ENCODE measurements around the gene GATC.

DNA sequence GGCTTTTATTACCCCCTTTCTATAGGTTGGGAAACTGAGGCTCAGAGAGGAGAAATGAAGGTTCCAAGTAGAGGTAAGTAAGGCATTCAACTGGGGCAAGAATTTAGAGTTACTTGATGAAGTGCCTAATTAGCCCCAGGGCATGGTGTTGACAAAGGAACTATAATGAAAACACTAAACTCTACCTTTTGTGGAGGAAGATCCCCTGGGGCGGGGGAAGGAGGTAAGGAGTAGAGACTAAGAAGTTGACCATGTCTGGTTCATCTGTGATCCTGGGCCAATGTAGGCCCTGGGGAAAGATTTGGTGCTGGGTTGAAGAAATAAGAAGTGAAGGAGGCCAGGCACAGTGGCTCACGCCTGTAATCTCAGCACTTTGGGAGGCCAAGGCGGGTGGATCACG lies 24.5 kb upstream of the GATC start:
- TF ChIP-seq ARNT (IDR thresholded peaks at IDR 0.05) = no peak
- TF ChIP-seq FOXM1 (IDR thresholded peaks at IDR 0.05; ENCODE audit: borderline replicate concordance) = no peak
- TF ChIP-seq ELF4 (IDR thresholded peaks at IDR 0.05) = no peak
- TF ChIP-seq, protein P1, sequence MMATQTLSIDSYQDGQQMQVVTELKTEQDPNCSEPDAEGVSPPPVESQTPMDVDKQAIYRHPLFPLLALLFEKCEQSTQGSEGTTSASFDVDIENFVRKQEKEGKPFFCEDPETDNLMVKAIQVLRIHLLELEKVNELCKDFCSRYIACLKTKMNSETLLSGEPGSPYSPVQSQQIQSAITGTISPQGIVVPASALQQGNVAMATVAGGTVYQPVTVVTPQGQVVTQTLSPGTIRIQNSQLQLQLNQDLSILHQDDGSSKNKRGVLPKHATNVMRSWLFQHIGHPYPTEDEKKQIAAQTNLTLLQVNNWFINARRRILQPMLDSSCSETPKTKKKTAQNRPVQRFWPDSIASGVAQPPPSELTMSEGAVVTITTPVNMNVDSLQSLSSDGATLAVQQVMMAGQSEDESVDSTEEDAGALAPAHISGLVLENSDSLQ (IDR thresholded peaks at IDR 0.05) = no peak
- TF ChIP-seq FOXA1 (IDR thresholded peaks at IDR 0.05) = no peak
- TF ChIP-seq NFRKB (IDR thresholded peaks at IDR 0.05) = no peak
- TF ChIP-seq TARDBP (IDR thresholded peaks at IDR 0.05) = no peak
- no peak for TF ChIP-seq BHLHE40 (IDR thresholded peaks at IDR 0.05; ENCODE audit: borderline replicate concordance)
- TF ChIP-seq SP1 (IDR thresholded peaks at IDR 0.05) = no peak
- no peak for TF ChIP-seq SUZ12 (IDR thresholded peaks at IDR 0.05)
- no peak for TF ChIP-seq HDGF (IDR thresholded peaks at IDR 0.05; ENCODE audit: borderline replicate concordance)
